Measurements from ENCODE around the gene KIAA1217.

The KIAA1217 gene

DNA sequence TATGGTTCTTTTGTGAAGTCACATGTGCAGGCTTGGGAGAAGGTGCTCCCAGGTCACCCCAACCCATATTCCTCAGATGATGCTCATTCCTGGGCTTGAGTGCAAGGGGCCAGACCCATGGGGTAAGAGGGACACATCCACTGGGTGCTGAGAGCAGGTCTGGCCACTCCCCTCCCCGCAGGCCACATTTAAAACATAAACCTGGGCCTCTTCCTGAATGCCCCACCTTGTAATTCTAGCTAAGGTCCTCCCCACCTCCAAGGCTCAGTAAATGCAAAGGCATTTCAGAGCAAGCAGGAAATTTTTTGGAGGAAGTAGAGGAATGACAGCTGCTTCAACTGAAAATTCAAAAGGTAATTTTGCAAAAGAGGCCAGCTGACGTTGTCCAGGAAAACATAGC, 342.2 kb downstream of the KIAA1217 start:
- no peak for DNase-seq (ENCODE audit: low spot score)

DNA sequence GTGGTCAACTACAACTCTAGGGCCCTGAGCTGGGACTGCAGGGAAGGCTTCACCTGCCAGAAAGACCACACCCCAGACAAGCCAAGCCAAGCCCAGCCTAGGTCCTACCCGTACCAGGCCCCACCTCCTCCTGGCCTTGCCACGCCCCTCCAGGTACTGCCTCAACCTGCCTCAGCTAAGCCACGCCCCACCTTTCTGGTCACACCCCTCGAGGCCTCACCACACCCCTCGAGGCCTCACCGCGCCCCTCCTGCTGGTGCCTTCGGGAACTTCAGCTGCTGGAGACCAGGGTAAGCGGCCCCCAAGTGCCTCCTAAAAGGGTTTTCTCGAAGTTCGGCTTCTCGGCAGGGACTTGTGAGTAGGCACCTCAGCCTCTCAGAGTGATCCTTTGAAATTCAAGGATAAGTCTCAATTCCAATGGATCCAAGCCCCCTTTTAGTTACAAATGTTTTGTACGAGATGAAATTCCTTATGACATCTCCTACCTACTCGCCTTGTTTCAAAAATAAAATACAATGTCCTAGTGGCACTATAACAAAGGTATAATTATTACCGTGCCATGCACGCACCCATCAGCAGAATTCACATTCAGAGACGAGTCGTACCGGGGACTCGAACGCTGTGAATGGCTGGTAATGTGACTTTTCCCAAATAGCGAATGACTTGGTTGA, 343.5 kb downstream of the KIAA1217 start:
- DNase-seq (ENCODE audit: low spot score), result no peak

DNA sequence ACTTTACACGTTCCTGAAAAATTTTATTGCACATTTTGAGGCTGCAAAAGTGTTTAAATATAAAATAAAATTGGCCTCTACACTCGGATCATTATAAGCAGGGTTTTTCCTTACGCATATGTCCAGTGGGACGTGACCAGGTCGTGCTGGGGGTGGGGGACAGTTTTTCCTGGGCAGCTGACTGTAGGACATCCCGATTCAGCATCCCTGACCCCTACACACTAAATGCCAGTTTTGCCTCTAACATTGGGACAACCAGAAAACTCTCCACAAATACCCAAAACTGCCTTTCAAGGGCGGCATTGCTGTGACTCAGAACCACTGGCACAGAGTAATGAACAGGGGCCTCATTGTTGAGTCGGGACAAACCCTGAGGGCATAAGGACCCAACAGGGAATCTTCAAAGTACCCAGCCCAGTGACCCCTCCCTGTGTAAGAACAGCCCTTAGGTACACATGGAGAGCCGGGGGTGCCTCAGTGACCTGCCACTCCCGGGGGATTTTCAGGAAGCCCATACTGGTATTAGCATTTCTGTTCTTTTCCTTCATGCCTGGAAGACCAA, 344.2 kb downstream of the KIAA1217 start:
- DNase-seq (ENCODE audit: low spot score), result no peak

DNA sequence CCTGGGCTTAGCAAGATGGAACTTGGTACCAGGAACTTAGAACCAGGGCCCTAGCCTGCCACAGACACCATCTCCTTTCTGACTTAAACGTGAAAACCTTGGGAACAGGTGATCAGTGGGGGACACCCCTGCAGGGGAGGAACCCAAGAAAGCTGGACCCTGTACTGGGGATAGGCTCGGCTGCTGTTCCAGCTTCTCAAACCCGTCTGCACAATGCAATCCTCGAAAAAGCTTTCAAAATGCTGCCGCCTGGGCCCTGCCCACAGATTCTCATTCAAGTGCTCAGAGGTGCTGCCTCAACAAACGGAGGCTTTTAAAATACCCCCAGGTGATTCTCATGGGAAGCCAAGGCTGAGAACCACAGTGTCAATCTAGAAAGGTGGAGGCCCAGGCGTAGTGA, 345.1 kb downstream of the KIAA1217 start:
- DNase-seq (ENCODE audit: low spot score), result no peak

GRCh38 chr10:24556126-24556749, 347.3 kb downstream of the KIAA1217 start:
- no peak for DNase-seq (ENCODE audit: low spot score)

- DNase-seq (ENCODE audit: low spot score), result peak; percentile 27
Observed at GRCh38 chr10:24556750-24557742, 348.1 kb downstream of the KIAA1217 start.

DNA sequence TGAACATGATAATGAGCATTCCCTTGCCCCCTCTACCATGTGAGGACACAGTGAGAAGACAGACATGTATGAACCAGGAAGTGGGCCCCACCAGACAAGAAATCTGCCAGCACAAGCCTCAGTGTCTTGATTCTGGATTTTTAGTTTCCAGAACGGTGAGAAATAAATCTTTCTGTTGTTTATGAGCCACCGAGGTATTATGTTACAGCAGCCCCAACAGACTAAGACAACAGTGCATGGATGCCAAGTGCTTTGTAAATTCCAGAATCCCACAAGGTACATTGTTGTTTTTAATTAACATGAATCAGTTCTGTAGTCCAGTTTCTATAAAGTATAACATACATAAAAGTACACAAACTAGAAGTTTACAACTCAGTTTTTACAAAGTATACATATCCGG, 352.5 kb downstream of the KIAA1217 start:
- no peak for DNase-seq (ENCODE audit: low spot score)

DNA sequence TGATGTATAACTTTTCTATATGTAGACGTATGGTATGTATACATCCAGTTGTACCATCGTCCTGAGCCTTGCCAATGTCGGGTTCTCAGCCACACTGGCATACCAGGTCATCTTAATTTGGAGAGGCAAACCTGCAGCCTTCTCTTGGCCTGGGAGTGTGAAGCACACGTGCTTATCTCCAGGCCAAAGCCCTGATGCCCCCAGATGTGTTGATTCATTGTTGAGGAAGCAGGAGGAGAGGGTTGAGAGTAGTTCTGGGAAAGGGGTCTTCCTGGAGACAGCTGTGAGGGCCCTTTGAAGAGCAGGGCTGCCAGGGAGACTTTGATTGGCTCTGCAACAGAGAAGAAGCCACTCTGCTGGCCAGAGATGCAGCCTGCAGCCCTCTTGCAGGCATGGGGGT, 359.1 kb downstream of the KIAA1217 start:
- DNase-seq (ENCODE audit: low spot score), result no peak

DNA sequence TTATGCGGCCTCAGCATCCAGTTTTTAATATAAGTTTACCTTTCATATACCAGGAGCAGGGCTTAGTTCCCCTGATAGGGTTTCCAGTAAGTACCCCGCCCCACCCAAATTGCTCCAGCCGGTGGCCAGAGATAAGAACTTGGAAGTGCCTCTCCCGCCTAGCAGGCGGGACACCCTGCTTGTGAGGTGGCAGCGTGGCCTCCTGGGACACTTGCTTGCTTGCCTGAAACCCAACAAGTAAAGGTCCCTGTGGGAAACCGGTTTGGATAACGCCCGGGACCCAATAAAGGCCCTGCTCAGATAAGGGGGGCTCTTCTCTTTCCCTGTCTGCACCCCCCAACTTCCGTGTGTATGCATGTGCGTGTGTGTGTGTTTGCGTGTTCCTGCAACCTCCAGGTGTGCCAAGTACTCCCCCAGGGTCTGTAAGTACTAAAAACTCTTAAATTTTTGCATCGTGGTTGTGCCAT, 360.4 kb downstream of the KIAA1217 start:
- no peak for DNase-seq (ENCODE audit: low spot score)

- no peak for DNase-seq (ENCODE audit: low spot score)
Observed at GRCh38 chr10:24569828-24570657, 361.1 kb downstream of the KIAA1217 start.

DNA sequence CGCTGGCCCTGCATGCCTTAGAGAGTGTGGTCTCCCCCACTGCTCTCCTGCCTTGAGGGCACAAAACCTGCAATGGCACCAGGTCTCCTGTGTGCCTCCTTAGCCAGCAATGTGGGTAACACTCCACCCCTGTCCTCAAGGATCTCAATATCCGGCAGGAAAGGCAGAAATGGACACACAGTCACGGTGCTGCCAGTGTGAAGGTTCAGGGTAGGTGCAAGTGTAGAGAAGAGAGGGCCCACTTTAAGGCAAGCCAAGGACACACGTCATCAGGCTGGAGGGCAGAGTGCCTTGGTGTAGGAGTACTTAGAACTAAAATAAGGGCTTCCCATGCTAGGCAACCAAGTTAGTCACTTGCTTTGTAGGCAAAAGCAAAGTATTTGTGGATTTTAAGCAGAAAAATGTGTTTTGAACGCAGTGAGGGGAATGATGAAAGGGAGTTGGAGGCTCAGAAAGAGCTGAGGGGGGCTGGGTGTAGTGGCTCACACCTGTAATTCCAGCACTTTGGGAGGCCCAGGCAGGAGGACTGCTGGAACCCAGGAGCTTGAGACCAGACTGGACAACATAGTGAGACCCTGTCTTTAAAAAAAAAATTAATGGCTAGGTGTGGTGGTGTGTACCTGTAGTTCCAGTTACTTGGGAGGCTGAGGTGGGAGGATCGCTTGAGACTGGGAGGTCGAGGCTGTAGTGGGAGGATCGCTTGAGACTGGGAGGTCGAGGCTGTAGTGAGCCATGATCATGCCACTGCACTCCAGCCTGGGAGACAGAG, 361.9 kb downstream of the KIAA1217 start:
- DNase-seq (ENCODE audit: low spot score), result no peak

DNA sequence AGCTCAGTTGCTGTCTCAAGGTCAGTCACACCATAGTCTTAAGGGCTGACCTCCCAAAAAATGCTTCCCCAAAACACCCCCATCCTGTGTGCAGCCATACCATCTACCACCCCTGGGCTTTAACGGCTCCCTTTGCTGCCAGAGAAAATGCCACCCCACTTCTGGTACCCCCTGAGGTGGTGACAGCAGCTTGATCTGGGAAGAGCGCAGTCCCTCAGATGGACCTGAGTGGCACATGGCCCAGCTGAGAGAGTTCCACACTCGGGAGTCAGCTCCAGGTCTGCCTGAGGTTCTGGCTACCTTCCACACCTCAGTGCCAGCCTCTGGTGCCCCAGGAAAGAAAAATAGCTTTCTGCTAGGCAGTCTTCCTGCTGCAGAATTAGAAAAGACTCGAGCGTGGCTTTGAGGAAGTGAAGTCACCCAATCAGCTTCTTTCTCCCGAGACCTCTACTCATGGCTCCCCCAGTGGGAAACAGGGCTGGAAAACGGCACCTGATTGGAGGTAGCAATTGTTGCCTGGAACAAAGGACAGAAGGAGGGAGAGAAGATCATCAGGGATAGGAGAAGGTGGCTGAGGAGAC, 363.0 kb downstream of the KIAA1217 start:
- no peak for DNase-seq (ENCODE audit: low spot score)

- no peak for DNase-seq (ENCODE audit: low spot score)
Observed at GRCh38 chr10:24574161-24574560, 365.2 kb downstream of the KIAA1217 start.

GRCh38 chr10:24574578-24575155, 365.7 kb downstream of the KIAA1217 start:
- DNase-seq (ENCODE audit: low spot score), result no peak

DNA sequence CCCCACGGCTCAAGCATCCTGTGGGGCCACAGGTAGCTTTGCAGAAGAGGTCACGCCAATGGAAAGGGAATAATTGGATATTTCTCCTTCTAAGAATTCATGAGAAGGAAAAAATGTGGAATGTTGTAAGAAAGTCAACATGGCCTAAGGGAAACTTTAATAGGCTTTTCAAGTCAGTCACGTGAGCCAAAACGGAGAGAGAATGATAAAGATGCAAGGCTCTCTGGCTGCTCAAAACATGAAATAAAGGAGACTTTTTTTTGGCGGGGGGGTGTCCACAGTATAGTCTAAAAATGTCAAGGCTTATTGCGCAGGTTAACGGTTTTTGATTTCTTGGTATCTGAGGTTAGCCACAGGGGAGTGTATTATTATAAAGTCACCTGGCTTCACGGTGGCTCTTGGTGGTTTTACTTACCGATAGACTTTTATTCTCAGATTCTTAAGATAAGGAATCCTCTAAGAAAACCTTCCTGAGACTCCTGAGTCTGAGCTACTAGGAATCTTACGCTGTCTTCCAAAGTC, 366.6 kb downstream of the KIAA1217 start:
- no peak for DNase-seq (ENCODE audit: low spot score)

DNA sequence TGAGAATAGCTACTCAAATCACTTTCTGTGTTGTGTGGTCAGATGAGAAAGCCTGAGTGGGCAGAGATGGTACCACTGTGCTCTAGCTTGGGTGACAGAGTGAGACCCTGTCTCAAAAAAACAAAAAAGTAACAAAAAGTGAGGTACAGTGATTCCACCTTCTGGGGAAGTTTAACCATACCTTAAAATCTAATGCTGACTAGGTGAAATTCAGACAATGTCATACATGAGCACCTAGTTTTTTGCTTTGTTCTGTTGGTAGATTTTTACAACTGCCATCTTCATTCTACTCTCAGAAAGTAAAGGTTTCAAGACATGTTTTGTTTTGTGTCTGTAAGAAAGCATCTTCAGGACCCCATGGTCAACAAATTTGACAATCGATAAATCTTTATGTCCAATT, 370.5 kb downstream of the KIAA1217 start:
- no peak for DNase-seq (ENCODE audit: low spot score)

DNA sequence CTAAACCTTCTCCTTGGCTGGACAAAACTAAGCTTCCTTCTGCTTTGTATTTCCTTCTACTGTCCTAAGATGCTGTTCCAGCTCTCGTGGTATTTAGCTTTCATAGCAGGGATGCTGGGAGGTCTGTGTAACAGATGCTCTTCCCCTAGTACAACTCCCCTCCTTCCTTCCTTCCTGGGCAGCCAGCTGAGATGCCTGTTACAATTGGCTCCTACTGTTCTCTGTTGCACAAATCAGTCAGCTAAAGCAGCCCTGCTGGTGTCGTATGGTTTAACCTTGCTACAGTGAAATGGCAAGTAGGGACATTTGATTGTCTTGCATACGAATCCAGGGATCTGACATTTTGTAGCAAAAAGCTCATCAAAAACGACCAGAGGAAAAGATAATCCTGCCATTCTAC, 371.0 kb downstream of the KIAA1217 start:
- DNase-seq (ENCODE audit: low spot score), result no peak

- no peak for DNase-seq (ENCODE audit: low spot score)
Observed at GRCh38 chr10:24589265-24589664, 380.3 kb downstream of the KIAA1217 start.

GRCh38 chr10:24590697-24591457, 381.9 kb downstream of the KIAA1217 start:
- no peak for DNase-seq (ENCODE audit: low spot score)

Measured in CD4-positive, alpha-beta T cell treated with Interleukin-15 for 4 hours (primary cell).